IPS DF 4.7 (cell line): ENCODE results near the gene MYL1.
A peak's percentile ranks its signal among the peaks of the same experiment; 100 is the strongest.

Experiments used
- DNase-seq: peaks from one replicate; pipeline ENCODE4 v3.0.0-alpha.2; 2013; ENCODE audit warnings: low spot score; ENCODE audit errors: extremely low read depth

MYL1 gene

GRCh38 chr2:210315015-210315788 is at the start of gene MYL1:
MYL1 (minus strand) TSS chr2:210315174; CDS start chr2:210315042, 132 bp downstream.
- DNase-seq = no peak

- no peak for DNase-seq
Measured at GRCh38 chr2:210363876-210364275, 48.9 kb upstream of the MYL1 start.

- DNase-seq = peak; percentile 1
Measured at GRCh38 chr2:210363261-210363660, 48.3 kb upstream of the MYL1 start.

- no peak for DNase-seq
Measured at GRCh38 chr2:210360412-210360811, 45.4 kb upstream of the MYL1 start.

GRCh38 chr2:210356944-210357343 is 42.0 kb upstream of the MYL1 start:
- DNase-seq = no peak

- no peak for DNase-seq
Measured at GRCh38 chr2:210337159-210337558, 22.2 kb upstream of the MYL1 start.

GRCh38 chr2:210324906-210325305 is 9.9 kb upstream of the MYL1 start:
- DNase-seq = no peak

- DNase-seq = no peak
Measured at GRCh38 chr2:210324458-210324857, 9.5 kb upstream of the MYL1 start.

GRCh38 chr2:210323003-210323402 is 8.0 kb upstream of the MYL1 start:
- no peak for DNase-seq

GRCh38 chr2:210318891-210319290 is 3.9 kb upstream of the MYL1 start:
- DNase-seq = no peak

- no peak for DNase-seq
Measured at GRCh38 chr2:210318486-210318885, 3.5 kb upstream of the MYL1 start.

GRCh38 chr2:210310550-210310949 is 4.4 kb downstream of the MYL1 start:
- no peak for DNase-seq

- no peak for DNase-seq
Measured at GRCh38 chr2:210309548-210310233, 5.3 kb downstream of the MYL1 start.

GRCh38 chr2:210303498-210303897 is 11.5 kb downstream of the MYL1 start:
- no peak for DNase-seq

GRCh38 chr2:210302326-210302725 is 12.6 kb downstream of the MYL1 start:
- DNase-seq = no peak

- DNase-seq = no peak
Measured at GRCh38 chr2:210299866-210300373, 15.1 kb downstream of the MYL1 start.

- DNase-seq = no peak
Measured at GRCh38 chr2:210288408-210288807, 26.6 kb downstream of the MYL1 start.

GRCh38 chr2:210287301-210287700 is 27.7 kb downstream of the MYL1 start:
- no peak for DNase-seq

- no peak for DNase-seq
Measured at GRCh38 chr2:210286123-210286680, 28.8 kb downstream of the MYL1 start.

- DNase-seq = no peak
Measured at GRCh38 chr2:210277133-210277532, 37.8 kb downstream of the MYL1 start.

GRCh38 chr2:210271300-210271699 is 43.7 kb downstream of the MYL1 start:
- DNase-seq = no peak

- DNase-seq = no peak
Measured at GRCh38 chr2:210269148-210269547, 45.8 kb downstream of the MYL1 start.
